D721Med (cell line): Measurements from ENCODE around the gene GNAO1.
"Not testable (repeated sequence)": the region's sequence is repeated elsewhere in the genome, so short reads cannot be mapped to it uniquely, and the experiment has no call there.

Experiments
- DNase-seq: peaks from one replicate; pipeline ENCODE4 v3.0.0; 2011; ENCODE audit warnings: low spot score; ENCODE audit not compliant: insufficient read length
- FAIRE-seq: peaks from 2 replicates; lab custom pipeline; 2011; peaks lifted over from hg19 to GRCh38; lab: Jason Lieb, UNC
- TF ChIP-seq, protein P1 (sequence below): IDR thresholded peaks from 2 replicates; pipeline ENCODE4 v1.5.1; 2012; ENCODE audit warnings: mild to moderate bottlenecking, control low read depth; ENCODE audit not compliant: insufficient read depth; ENCODE audit errors: missing control alignments

GNAO1 gene

DNA sequence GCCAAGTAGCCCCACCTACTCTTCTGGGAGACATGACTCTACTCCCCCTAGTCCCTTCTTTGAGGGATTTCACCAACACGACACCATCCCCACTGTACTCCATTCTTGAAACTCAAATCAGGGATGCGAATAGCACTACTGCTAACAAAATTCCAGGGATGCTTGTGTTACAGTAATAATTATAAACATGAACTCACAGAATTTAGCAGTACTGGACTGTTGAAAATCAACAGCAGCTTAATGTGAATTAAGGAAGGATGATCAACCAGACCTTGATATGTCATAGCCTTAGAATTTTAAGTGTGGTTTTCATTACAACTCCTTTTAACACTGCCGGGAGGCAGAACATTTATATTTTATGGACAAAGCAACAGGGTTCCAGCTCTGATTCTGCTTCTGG, 196.1 kb downstream of the GNAO1 start:
- no peak for FAIRE-seq
- TF ChIP-seq, protein P1, sequence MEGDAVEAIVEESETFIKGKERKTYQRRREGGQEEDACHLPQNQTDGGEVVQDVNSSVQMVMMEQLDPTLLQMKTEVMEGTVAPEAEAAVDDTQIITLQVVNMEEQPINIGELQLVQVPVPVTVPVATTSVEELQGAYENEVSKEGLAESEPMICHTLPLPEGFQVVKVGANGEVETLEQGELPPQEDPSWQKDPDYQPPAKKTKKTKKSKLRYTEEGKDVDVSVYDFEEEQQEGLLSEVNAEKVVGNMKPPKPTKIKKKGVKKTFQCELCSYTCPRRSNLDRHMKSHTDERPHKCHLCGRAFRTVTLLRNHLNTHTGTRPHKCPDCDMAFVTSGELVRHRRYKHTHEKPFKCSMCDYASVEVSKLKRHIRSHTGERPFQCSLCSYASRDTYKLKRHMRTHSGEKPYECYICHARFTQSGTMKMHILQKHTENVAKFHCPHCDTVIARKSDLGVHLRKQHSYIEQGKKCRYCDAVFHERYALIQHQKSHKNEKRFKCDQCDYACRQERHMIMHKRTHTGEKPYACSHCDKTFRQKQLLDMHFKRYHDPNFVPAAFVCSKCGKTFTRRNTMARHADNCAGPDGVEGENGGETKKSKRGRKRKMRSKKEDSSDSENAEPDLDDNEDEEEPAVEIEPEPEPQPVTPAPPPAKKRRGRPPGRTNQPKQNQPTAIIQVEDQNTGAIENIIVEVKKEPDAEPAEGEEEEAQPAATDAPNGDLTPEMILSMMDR = no peak
- no peak for DNase-seq

DNA sequence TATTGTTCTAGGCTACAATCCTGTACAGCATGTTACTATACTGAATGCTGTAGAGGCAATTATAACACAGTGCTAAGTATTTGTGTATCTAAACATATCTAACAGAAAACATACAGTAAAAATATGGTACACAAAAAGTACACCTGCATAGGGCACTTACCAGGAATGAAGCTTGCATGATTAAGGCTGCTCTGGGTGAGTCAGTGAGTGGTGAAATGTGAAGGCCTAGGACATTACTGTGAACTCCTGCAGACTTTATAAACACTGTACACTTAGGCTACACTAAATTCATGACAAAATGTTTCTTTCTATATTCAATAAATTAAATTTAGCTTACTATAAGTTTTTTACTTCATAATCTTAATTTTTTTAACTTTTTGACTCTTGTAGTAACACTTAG, 196.9 kb downstream of the GNAO1 start:
- DNase-seq = no peak
- TF ChIP-seq, protein P1 = no peak
- FAIRE-seq = no peak

DNA sequence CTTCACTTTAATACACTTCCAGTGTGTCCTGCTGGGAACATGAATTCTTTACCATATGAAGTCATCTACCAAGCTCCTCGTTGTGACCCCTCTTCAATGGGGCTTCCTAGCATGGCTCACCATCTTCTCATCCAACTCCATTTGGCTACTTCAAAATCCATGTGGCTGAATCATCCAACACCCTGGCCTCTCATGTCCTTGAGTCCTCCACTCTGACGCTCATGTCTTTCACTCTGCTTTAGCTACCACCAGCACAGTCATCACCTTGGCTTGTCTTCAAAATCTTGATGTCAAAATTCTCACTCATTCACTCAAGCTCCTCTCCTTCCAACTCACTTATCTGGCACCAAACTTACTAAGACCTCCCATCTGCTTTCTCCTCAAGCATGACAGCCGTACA, 198.3 kb downstream of the GNAO1 start:
- DNase-seq (no peak), FAIRE-seq (no peak)
- TF ChIP-seq, protein P1 = no peak

DNA sequence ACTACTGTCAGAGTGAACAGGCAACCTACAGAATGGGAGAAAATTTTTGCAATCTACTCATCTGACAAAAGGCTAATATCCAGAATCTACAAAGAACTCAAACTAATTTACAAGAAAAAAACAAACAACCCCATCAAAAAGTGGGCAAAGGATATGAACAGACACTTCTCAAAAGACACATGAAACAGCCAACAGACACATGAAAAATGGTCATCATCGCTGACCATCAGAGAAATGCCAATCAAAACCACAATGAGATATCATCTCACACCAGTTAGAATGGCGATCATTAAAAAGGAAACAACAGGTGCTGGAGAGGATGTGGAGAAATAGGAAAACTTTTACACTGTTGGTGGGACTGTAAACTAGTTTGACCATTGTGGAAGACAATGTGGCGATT, 205.4 kb downstream of the GNAO1 start:
- not testable (repeated sequence) for DNase-seq, FAIRE-seq

DNA sequence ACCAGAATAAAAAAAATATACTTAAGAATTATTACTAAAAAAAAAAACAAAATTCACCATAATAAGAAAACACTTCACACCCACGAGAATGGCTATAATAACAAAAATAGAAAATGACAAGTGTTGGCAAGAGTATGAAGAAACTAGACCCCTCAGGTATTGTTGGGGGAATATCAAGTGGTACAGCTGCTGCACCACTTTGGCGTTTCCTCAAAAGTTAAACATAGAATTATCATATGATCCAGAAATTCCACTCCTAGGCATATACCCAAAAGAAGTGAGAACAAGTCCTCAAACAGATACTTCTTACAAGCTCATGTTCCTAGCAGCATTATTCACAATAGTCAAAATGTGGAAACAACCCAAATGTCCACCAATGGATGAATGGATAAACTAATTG, 207.8 kb downstream of the GNAO1 start:
- FAIRE-seq (no peak), DNase-seq (no peak)
- TF ChIP-seq, protein P1 = no peak

DNA sequence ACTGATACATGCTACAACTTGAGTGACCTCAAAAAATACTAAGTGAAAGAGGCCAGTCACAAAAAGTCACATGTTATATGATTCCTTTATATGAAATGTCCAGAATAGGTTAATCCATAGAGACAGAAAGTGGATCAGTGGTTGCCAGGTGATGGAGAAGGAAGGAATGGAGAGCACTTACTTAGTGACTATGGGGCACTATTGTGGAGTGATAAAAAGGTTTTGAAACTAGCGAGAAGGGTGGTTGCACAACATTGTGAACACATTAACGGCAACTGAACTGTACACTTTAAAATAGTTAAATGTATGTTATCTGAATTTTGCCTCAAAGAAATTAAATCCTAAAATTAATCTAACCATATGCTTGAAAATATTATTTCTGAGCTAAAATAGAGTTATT, 208.2 kb downstream of the GNAO1 start:
- FAIRE-seq = no peak
- no peak for DNase-seq
- TF ChIP-seq, protein P1 = no peak

DNA sequence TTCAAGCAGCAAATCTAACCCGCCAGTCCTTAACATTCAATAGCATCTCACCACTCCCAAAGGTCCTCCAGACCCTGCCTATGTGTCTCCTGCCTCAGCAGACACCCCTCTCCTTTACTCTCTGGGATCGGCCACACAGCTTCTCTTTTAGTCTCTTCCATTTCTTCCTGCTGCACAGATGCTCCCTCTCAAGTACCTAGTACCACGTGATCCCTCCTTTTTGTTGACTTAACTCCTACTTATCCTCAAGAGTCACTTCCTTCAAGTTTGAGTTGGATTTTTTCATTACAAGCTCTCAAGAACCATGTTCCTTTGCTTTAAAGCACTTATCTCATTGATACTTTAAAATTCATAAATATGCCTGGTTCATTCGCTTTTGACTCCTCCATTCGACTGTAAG, 209.2 kb downstream of the GNAO1 start:
- TF ChIP-seq, protein P1 = no peak
- DNase-seq (no peak), FAIRE-seq (no peak)

DNA sequence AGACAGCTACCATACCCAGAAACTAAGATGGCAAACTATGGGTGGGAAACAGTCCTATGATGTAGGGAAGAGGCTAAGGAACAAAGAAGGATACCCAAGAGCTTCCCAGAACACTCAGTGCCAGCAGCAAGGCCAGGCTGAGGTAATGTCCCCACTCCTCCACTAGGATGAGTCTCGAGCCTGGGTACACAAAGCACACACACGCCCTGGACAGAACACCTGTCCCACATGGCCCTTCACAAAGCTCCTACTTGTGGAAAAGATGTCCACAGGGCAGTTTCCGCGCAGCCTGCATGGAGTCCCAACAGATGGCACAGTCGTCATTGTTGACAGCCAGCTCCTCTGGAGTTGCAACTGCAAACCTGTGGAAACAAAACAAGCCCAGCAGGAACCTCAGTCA, 210.2 kb downstream of the GNAO1 start:
- DNase-seq (no peak), FAIRE-seq (no peak)
- TF ChIP-seq, protein P1 = peak; percentile 7
